Neural cell (in vitro differentiated cells): ENCODE results near the gene CUL2.

Source experiments
- CTCF ChIP-seq: fragments of 450-650 bp; IDR thresholded peaks from 2 replicates; pipeline ENCODE4 v1.5.1; 2014; ENCODE audit warnings: antibody characterized with exemption, mild to moderate bottlenecking, moderate library complexity; ENCODE audit not compliant: poor library complexity, severe bottlenecking
- EP300 ChIP-seq: fragments of 450-650 bp; conservative IDR thresholded peaks from 2 replicates; pipeline ENCODE4 v1.6.1; 2014; ENCODE audit warnings: antibody characterized with exemption, mild to moderate bottlenecking, moderate library complexity; ENCODE audit not compliant: poor library complexity, severe bottlenecking
- EZH2 ChIP-seq: fragments of 200-600, 300-800 bp; shearing (Covaris generic), sonication (generic); IDR thresholded peaks from 2 replicates; pipeline ENCODE4 v1.6.1; 2014; ENCODE audit warnings: antibody characterized with exemption, low read length, borderline replicate concordance, mild to moderate bottlenecking; ENCODE audit not compliant: insufficient read depth, poor library complexity, severe bottlenecking
- MXI1 ChIP-seq: fragments of 450-650 bp; conservative IDR thresholded peaks from 2 replicates; pipeline ENCODE4 v1.6.1; 2014; ENCODE audit warnings: antibody characterized with exemption, mild to moderate bottlenecking; ENCODE audit not compliant: poor library complexity, severe bottlenecking
- POLR2AphosphoS5 ChIP-seq: IDR thresholded peaks from 2 replicates; pipeline ENCODE4 v1.6.1; 2012
- RAD21 ChIP-seq: fragments of 450-650 bp; conservative IDR thresholded peaks from 2 replicates; pipeline ENCODE4 v1.6.1; 2014; ENCODE audit warnings: antibody characterized with exemption, mild to moderate bottlenecking, moderate library complexity
- REST ChIP-seq: IDR thresholded peaks from 2 replicates; pipeline ENCODE4 v1.6.1; 2012; ENCODE audit warnings: borderline replicate concordance
- SMC3 ChIP-seq: fragments of 450-650 bp; conservative IDR thresholded peaks from 2 replicates; pipeline ENCODE4 v1.6.1; 2014; ENCODE audit warnings: antibody characterized with exemption, mild to moderate bottlenecking, moderate library complexity; ENCODE audit not compliant: poor library complexity

- TF ChIP-seq CTCF (no peak), EZH2 (no peak), REST (no peak), POLR2AphosphoS5 (no peak), SMC3 (no peak), RAD21 (no peak), EP300 (no peak), MXI1 (no peak)
These were observed 123.7 kb downstream of the CUL2 start for GRCh38 chr10:34966451-34966850.
